Adrenal gland (tissue), 5 donors: ENCODE results near the gene BRAP.

Source experiments
- CTCF ChIP-seq, 6 experiments: fragments of 450-650 bp in 4 of 6; fragments of 200-600 bp in 2 of 6; sonication (generic) in 1 of 6; IDR thresholded peaks; 1 replicate in 5 of 6; 2 replicates in 1 of 6; pipeline versions ENCODE4 v1.5.1 to v1.8.0; 2016 to 2021; ENCODE audit warnings: antibody characterized with exemption in 6 of 6, mild to moderate bottlenecking in 2 of 6, moderate library complexity in 1 of 6
- POLR2A ChIP-seq, 2 donors: fragments of 450-650 bp; IDR thresholded peaks; one replicate each; pipeline ENCODE4 v1.6.1; 2017; ENCODE audit warnings: antibody characterized with exemption in 2 of 2, mild to moderate bottlenecking in 2 of 2, moderate library complexity in 1 of 2
- donor health status: DM: no; HTN: no; CAD: no.

GRCh38 chr12:111602348-111602747 lies 83.4 kb downstream of the BRAP start:
- TF ChIP-seq CTCF (IDR thresholded peaks at IDR 0.05): no peak
- TF ChIP-seq POLR2A (IDR thresholded peaks at IDR 0.05): no peak
